NCI-H82 treated with DMSO at 0.1 percent for 48 hours (cell line): ENCODE results near the gene THEM4.

Experiments
- DNase-seq: peaks from one replicate; lab custom pipeline; 2025; ENCODE audit not compliant: unreplicated experiment; lab: John Stamatoyannopoulos, UW

The THEM4 gene

DNA sequence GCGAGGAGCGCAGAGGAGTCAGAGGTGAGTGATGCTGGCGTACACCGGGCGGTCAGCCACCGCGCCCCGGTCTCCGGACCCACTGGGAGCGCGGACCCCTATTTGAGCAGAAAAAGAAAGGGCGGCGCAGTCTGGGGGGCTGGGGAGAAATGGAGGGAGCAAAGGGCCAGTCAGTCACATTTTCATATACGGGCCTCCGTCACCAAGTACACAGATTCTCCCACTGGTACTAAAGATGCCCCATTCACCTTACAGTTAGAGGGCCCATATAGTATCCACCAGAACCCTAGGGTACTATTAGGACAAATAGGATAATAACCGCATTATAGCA lies 70.3 kb downstream of the THEM4 start:
- DNase-seq = no peak

DNA sequence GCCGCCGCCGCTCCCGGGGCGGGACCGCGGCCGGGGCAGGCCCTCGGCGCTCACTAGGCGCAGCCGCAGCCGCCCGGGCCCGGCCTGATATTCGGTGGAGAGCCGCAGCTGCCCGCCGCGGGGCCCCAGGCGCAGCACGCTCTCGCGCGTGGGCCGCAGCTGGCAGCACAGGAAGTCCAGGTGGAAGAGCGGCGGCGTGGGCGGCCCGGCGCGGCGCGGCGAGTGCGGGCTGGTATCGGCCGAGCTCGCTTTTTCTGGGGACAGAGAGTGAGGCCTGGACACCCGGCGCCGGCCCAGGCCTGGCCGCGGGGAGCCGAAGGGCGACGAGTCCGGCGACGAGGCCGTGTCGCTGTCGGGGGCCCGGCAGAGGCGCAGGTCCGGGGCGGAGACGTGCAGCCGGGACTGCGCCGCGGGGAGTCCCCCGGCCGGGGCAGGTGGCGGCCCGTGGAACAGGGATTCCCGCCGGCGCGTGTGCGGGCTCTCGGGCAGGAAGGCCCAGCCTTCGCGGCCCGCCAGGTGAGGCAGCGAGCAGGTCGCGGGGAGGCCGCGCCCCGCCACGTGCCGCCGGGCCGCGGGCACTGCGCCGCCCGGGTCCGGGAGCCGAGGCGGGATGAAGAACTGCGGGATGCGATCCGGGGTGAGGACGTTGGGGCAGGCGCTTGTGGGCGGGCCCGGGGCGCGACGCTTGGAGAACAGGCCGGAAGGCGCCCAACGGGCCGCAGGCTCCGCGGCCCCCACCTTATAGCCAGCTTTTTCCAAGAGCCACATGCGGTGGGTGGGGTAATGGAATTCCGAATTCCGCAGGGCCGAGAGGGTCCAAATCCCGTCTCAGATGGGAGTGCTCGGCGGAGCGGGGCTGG lies 70.9 kb downstream of the THEM4 start:
- no peak for DNase-seq

- DNase-seq = no peak
These were observed 71.5 kb downstream of the THEM4 start for GRCh38 chr1:151837884-151838221.

DNA sequence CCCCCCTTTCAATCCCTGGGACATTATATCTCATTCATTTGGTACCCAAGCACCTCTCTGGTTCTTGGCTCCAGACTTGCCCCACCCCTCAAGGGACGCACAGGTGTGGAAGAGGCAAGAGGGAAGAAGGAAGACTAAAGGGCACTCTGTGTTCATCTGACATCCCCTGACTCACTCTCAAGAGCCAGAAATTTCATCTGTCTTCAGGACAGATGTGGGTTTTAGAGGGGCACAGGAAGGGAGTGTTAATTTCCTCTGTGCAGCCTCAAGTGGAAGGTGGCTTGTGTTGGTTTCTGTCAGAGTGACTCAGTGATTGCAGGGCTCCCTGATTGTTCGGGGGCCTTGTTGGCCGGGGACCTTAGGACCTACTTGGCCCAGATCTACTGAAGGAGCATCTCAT lies 72.1 kb downstream of the THEM4 start:
- no peak for DNase-seq

GRCh38 chr1:151835596-151835995 lies 73.7 kb downstream of the THEM4 start:
- DNase-seq = no peak

DNA sequence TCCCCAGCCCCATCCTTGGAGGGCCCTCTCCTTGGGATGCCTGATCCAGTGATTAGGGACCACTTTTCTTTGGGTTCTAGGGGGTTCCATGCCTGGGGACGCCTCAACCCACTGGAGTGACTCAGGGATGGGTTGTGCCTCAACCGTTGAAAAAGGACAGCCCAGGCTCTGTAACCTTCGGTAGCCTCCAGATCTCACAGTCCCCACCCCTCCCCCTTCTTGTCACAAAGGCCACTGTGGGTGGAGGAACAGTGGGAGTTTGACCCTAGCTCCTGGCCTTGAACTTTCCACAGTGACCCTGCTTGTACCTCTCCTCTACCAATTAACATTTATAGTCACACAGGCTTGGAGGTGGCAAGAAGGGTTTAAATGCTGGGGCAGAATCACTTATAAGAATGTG lies 75.1 kb downstream of the THEM4 start:
- no peak for DNase-seq

DNA sequence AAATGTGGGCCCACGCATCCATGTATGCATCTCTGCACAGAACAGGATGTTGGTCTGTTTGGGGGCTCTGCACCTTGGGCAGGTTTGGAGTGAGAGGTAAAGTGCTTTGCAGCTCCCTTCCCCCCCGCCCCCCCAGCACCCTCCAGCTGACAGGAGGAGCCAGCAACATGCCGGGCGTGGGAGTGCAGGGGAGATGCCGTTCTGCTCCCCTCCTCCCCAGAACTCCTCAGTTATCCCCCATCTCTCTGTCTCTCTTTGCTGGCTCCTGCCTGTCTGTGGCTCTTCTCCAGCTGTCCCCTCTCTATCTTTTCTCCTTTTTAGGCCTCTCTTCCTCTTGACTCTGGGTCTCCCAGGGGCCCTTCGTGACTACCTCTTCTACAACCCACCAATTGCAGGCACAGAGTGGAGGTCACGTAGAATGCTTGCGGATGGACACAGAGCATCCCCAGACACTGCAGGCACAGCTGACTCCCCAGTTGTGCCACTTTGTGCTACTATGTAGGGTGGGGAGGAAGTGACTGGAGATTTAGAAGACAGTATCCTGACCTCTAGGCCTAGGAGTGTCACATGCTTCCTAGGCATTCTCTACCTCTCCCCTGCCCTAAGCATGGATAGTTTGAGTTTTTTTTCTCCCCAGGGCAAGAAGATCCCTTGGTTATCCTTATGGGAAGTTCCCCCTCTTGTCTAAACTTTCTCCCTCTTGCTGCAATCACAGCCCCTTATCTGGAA lies 76.0 kb downstream of the THEM4 start:
- no peak for DNase-seq

DNA sequence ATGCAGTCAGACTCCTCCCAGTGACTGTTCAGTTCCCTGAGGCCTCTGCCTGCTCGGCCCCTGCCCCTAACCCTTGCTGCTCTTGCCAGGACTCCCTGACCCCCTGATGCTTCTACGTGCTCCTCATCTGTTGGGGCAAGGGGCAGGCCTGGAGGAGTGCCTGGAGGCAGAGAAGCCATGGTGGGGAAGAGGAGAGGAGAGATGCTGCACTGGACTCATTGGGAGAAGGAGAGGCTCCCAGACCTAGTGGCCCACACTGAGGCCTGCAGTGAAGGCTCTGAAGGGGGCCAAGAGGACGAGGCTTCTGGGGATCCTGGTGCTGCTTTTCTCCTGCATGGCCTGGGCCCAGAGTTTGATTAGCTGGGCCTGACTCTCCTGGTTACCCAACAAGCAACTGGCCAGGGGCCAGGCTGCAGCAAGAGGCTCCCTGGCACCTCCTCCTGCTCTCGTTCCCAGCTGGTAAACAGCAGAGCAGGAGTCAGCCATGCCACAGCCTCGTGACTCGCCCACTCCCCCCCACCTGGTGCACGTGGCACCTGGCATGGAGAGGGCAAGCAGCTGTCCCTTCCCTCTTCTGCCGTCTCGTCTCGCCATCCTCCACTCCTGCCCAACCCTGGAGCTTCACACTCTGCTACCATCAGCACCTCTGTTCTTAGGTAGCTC lies 76.9 kb downstream of the THEM4 start:
- DNase-seq = no peak

- no peak for DNase-seq
These were observed 77.7 kb downstream of the THEM4 start, which contains the start of gene RORC for GRCh38 chr1:151831605-151832004. Gene RORC (minus strand): TSS chr1:151831802. CDS start chr1:151831764, 38 bp downstream.

DNA sequence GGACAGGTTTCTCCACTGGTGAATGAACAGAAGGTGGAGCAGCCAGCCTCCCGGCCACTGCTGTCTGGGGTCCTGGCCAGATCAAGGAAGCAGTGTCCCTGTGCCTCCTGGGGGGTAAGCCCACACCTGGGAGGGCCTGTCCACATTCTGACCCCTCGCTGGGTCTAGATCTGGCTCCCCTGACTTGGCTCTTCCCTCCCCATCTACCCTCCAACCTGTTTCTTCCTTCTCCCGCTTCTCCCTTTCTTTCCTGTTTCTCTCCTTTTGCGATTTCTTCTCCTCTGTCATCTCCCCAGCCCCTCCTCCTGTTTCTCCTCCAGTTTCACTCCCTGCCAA lies 78.1 kb downstream of the THEM4 start:
- DNase-seq = no peak

DNA sequence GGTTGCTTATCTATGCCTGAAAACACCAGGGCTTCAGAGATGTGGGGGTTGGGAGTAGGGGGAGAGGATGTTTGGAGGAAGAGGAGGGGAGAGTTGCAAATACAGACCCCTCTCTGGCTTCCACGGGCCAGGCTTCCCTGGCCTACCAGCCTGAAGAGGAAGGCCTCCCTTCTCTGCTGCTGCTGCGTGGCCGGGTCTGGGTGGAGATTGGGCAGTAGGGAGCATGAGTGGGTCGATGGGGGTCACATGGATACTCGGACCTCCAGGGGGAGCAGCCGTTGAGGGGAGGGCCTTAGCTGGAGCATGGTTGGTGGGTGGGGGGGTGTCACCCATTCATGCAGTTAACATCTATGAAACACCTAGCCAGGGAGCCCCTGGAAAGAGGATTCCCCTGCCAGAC lies 79.3 kb downstream of the THEM4 start:
- no peak for DNase-seq

DNA sequence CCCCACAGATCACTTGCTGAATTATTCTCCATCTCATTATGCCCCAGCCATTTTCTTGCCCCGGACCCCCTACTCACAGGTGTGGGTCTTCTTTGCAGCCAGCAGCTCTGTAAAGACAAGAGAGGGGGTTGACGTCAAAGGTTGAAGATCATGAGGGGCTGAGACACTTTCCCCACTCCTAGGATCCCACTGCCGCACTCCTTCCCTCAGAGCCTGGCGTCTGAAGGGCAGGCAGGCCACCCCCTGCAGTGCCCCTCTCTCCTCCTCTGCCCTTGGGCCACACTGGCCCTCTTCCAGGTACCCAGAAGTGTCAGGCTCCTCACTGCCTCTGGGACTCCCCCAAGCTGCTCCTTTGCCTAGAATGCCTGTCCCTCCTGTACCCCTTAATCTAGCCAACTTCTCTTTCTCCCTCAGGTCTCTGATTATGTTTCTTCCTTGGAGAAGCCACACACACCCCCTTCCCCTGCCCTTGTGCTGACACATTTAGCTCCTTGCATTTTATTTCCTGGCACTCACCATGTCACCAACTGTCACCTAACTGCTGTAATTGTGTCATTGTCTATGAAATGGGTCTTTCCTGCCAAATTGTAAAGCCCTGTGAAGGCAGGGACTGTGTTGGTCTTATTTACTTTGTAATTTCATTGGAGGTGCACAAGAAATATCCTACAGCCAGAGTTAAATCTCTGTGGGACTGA lies 79.8 kb downstream of the THEM4 start:
- no peak for DNase-seq

DNA sequence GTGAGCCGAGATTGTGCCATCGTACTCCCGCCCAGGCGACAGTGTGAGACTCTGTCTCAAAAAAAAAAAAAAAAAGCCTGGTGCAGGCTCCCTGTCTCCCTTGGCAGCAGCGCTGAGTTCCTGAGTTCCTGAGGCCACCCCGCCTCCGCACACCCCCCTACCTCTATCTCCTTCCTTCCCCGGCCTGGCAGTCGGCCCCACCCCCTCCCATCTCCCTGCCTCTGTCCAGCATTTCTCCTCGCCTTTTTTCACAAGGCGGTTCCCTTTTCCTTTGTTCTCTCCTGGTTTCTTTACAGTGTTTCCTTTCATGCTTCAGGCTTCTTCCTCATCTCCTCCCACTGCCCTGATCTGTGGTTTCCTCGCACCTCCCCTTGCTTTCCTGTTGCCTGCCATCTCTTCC lies 80.4 kb downstream of the THEM4 start:
- no peak for DNase-seq

GRCh38 chr1:151827853-151828252 lies 81.5 kb downstream of the THEM4 start:
- no peak for DNase-seq

DNA sequence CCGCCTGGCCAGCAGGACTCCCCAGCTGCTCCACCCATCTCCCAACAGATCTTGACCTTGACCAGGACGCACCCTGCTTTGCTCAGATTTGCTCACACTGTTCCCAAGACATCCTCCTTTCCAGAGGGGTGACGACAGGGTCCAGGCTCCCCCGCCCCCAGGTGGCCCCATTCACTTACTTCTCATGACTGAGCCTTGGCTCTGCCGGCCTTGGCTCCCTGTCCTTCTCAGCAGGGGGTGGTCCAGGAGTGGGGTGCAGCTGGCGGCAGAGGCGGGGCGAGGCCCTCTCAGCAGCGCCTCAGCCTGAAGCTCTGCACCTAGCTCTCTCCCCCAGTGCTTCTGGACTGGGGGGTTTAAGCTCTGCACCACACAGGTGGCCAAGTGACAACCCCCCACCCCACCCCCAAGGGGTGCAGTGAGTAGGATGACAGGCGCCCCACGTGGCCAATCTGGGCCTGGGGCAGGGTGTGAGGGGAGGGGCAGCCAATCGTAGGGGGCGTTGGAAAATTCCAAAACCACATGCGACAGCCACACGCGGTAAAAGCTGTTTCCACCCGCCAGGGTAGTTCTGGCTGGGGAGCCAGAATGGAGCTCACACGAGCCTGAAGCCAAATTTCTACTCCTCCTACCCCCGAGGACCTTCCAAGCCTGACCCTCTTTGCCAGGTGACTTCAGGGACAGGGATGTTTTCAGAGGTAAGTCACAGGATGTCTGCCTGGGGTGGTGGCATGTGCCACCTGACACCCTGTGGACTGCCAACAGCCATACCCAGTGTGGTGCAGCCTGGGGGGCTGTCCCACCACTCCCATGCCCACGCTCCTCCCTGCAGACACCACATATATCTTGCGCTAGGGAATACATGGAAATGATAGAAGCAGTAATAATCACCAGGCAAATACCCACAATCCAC lies 83.3 kb downstream of the THEM4 start:
- DNase-seq = no peak

GRCh38 chr1:151825204-151825603 lies 84.1 kb downstream of the THEM4 start:
- no peak for DNase-seq
